Measurements from ENCODE around the gene NUMB.

NUMB gene

DNA sequence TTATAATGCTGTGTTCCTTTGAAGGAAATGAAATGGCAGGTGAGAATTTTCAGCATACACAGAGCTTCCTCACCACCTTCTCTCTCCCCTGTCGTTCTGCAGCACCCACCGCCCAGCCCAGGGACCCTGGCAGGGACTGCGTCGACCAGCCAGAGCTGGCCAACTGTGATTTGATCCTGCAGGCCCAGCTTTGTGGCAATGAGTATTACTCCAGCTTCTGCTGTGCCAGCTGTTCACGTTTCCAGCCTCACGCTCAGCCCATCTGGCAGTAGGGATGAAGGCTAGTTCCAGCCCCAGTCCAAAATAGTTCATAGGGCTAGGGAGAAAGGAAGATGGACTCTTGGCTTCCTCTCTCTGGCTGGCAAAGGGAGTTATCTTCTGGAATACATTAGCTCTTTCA lies 186.0 kb downstream of the NUMB start:
- TF ChIP-seq, protein P1, sequence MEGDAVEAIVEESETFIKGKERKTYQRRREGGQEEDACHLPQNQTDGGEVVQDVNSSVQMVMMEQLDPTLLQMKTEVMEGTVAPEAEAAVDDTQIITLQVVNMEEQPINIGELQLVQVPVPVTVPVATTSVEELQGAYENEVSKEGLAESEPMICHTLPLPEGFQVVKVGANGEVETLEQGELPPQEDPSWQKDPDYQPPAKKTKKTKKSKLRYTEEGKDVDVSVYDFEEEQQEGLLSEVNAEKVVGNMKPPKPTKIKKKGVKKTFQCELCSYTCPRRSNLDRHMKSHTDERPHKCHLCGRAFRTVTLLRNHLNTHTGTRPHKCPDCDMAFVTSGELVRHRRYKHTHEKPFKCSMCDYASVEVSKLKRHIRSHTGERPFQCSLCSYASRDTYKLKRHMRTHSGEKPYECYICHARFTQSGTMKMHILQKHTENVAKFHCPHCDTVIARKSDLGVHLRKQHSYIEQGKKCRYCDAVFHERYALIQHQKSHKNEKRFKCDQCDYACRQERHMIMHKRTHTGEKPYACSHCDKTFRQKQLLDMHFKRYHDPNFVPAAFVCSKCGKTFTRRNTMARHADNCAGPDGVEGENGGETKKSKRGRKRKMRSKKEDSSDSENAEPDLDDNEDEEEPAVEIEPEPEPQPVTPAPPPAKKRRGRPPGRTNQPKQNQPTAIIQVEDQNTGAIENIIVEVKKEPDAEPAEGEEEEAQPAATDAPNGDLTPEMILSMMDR (conservative IDR thresholded peaks at IDR 0.05; ENCODE audit: low read length), result no peak
- H3K4me3 ChIP-seq (ENCODE audit: low read length), result no peak overlapping the region
- DNase-seq (ENCODE audit: low read depth), result no peak

DNA sequence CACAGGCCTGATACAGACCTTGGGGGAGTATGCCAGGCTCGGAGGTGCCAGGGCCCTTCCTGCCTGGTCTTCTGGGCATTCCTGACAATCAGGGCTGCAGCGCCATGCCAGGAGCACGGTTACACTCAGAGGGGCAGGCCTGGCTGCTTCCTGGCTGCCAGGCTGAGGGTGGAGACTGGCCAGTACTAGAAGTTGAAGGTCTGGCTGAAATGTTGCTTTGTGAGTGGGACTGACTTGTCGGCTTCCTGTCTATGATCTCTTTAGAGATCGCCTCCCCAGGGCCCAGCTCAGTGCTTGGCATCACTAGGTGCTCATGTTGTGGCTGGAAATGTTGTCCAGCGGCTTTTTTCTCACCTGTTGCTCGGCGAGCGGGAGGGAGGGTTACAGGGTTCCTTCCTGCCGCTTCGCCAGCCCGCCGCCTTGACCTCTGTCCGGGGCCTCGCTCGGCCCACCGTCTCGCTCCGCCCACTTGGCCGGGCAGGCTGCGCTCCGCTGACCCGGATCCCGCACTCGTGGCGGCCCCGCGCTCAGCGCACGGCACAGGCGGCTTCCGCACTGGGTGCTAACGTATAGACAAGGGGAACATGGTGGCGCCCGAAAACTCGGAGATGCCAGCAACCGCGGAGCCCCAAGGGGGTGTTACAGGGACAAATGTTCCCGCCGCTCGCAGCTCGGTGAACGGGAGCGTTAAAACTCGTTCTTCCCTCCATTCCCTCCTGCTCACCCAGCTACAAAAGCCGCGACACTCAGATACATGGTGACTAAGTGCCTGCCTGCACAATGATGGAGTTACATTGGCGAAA lies 188.4 kb downstream of the NUMB start:
- peak overlapping the region; percentile 45 for H3K4me3 ChIP-seq (ENCODE audit: low read length)
- peak; percentile 21 for DNase-seq (ENCODE audit: low read depth)
- TF ChIP-seq, protein P1 (conservative IDR thresholded peaks at IDR 0.05; ENCODE audit: low read length), result no peak

DNA sequence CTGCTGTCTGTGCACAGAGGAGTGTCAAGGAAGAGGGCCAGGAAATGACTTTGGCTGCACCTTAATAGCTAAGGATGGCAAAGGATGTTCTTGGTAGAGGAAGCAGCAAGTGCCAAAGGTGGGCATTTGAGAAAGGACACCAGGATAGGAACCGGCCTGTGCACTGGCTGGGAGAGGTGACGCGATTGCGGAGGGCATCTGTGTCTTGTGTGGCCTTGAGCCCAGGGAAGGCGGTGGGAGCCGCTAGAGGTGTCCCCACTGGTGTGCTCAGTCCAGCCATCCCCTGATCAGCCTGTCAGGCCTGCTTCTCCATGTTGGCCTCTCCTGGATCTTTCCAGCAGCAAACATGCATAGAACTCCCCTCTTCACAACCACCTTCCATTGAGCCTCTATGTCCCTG lies 190.9 kb downstream of the NUMB start:
- TF ChIP-seq, protein P1 (conservative IDR thresholded peaks at IDR 0.05; ENCODE audit: low read length), result no peak
- DNase-seq (ENCODE audit: low read depth), result no peak
- H3K4me3 ChIP-seq (ENCODE audit: low read length), result no peak overlapping the region

DNA sequence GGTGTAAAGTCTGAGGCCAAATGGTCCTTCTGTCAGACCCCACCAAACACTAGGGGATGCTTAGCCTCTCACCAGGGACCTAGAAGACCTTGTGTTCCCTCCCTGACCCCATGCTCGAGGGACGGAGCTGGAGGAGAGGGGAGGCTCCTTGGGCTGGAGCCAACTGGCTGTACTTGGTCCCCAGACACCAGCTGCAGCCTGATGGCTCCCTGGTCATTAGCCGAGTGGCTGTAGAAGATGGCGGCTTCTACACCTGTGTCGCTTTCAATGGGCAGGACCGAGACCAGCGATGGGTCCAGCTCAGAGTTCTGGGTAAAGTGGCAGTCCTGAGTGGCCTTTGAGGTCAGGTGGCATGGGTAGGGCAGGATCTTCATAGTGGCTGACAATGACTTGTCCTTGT lies 192.0 kb downstream of the NUMB start:
- DNase-seq (ENCODE audit: low read depth), result no peak
- H3K4me3 ChIP-seq (ENCODE audit: low read length), result no peak overlapping the region
- TF ChIP-seq, protein P1 (conservative IDR thresholded peaks at IDR 0.05; ENCODE audit: low read length), result no peak

DNA sequence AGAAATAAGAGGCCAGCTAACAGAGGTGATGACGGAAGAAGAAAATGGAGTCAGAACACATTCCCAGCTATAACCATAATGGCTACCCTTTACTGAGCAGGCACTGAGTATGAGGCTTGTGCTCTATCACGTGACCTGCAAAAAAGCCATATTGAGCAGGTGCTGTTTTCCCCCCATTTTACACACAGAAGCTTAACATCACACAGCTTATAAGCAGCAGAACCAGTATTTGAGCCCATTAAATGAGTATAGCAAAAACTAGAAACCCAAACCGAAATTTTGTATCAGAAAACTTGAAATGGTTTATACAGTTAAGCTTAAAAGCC lies 192.7 kb downstream of the NUMB start:
- TF ChIP-seq, protein P1 (conservative IDR thresholded peaks at IDR 0.05; ENCODE audit: low read length), result no peak

DNA sequence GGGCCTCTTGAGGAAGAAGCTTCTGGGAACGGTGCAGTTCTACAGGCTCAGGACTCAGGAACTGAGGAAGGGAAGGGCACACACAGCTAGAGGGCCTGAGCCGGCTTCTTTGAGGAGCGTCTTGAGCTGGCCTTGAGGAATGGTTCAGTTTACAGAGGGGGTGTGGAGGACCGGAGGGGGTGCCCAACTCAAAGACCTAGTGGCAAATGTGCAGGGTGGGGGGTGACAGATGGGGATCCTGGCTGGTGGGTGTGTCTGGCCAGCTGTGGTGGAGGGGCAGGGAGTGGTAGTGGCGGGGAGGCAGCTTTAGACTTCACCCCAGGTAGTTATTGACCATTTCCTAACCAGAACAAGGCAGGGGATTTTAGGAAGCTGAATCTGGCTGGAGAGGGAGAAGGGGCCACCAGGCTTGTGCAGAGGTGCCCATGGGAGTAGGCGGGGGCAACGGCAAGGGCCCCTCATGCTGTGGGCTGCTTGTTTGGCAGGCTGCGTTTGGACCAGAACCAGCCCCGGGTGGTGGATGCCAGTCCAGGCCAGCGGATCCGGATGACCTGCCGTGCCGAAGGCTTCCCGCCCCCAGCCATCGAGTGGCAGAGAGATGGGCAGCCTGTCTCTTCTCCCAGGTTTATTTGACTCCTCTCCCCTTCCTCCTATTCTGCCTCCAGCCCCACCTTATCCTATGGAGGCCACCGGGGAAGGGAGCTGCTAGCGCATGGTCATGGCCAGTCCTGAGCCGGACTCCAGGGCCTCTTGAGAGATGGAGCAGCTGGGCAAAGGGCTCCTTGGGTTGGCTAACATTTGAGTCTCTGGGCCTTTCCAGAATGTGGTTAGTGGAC lies 193.2 kb downstream of the NUMB start:
- H3K4me3 ChIP-seq (ENCODE audit: low read length), result no peak overlapping the region
- DNase-seq (ENCODE audit: low read depth), result no peak
- TF ChIP-seq, protein P1 (conservative IDR thresholded peaks at IDR 0.05; ENCODE audit: low read length), result no peak

More for the DNA sequence above, 192.7 kb downstream of the NUMB start:
- DNase-seq (ENCODE audit: low read depth), result no peak
- no peak overlapping the region for H3K4me3 ChIP-seq (ENCODE audit: low read length)

Measured in AG10803 (cell line).